HL-60/S4 (cell line): Measurements from ENCODE around the gene SPATA2L.
"Not testable (repeated sequence)": the region's sequence is repeated elsewhere in the genome, so short reads cannot be mapped to it uniquely, and the experiment has no call there.

Experiments used
- in situ Hi-C: fragments of 300-500 bp; cut with MboI; formaldehyde crosslinking; loops from 2 replicates; pipeline ENCODE4 v1.14.3; 2022; ENCODE audit warnings: low sequenced_read_pairs

Gene SPATA2L

GRCh38 chr16:89691986-89692569 is 9.4 kb downstream of the SPATA2L start:
- in situ Hi-C loops: no loop called here

DNA sequence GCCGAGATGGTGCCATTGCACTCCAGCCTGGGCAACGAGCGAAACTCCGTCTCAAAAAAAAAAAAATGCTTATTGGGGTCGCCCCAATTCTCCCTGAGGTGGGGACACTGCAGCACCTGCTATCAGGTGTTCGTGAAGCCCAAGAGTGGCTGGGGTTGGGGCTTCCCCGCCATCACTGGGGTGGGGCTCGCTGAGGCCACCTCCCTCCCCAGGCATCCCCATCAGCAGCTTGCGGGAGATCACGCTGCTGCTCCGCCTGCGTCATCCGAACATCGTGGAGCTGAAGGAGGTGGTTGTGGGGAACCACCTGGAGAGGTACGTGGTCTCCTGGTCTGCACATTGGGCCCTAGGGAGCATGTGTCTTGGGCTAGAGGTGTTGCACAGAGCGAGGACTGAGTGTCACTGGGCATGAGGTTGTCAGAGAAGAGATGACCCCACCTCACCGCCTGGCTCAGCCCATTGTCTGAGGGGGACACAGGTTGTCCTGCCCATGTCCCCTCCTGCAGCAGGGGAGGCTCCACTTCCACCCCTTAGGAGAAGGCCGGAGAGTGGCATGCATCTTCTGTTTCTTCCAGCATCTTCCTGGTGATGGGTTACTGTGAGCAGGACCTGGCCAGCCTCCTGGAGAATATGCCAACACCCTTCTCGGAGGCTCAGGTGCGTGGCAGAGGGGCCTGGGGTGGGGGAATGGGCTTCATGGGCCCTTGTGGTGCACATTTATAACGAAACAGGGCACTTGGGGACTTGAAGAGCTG is 10.1 kb downstream of the SPATA2L start:
- in situ Hi-C loops: no loop called here

DNA sequence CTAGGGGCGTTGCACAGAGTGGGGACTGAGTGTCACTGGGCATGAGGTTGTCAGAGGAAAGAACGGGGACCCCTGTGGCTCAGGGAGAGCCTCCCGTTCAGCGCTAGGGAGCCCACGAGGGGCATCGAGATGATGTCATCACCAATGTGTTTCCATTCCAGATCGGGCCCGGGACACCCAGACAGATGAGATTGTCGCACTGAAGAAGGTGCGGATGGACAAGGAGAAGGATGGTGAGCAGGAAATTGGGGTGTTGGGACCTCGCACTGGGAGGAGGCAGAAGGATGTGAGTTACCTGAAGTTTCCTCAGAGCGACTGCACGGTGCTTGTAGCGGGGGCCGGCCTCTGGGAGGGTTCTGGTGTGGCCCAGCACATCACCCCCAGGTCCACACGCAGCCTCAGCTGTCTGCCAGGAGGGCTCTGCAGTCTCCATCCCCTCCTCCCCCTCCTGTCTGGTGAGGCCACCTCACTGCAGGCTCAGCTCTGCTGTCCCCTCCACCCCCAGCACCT is 11.1 kb downstream of the SPATA2L start:
- in situ Hi-C loops: no loop called here

DNA sequence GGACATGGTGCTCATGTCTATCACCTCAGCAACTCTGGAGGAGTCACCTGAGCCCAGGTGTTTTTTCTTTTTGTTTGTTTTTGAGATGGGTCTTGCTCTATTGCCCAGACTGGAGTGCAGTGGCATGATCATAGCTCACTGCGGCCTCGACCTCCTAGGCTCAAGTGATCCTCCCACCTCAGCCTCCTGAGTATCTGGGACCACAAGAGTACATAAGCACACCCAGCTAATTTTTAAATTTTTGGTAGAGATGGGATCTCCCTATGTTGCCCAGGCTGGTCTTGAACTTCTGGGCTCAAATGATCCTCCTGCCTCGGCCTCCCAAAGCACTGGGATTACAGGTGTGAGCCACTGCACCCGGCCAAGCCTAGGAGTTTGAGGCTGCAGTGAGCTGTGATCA is 11.9 kb downstream of the SPATA2L start:
- in situ Hi-C loops: not testable (repeated sequence)

- in situ Hi-C loops: no loop called here
These were observed 12.4 kb downstream of the SPATA2L start for GRCh38 chr16:89689142-89689541.

- in situ Hi-C loops: no loop called here
These were observed 13.1 kb downstream of the SPATA2L start for GRCh38 chr16:89688395-89688794.

GRCh38 chr16:89687092-89687940 is 14.2 kb downstream of the SPATA2L start:
- in situ Hi-C loops: no loop called here

- in situ Hi-C loops: no loop called here
These were observed 14.9 kb downstream of the SPATA2L start, which contains the start of gene CDK10 for GRCh38 chr16:89686520-89687091. Gene CDK10 (plus strand): TSS chr16:89686689. CDS start chr16:89686711, 22 bp downstream.

GRCh38 chr16:89685916-89686315 is 15.6 kb downstream of the SPATA2L start:
- in situ Hi-C loops: no loop called here

GRCh38 chr16:89678258-89678657 is 23.2 kb downstream of the SPATA2L start:
- in situ Hi-C loops: no loop called here

DNA sequence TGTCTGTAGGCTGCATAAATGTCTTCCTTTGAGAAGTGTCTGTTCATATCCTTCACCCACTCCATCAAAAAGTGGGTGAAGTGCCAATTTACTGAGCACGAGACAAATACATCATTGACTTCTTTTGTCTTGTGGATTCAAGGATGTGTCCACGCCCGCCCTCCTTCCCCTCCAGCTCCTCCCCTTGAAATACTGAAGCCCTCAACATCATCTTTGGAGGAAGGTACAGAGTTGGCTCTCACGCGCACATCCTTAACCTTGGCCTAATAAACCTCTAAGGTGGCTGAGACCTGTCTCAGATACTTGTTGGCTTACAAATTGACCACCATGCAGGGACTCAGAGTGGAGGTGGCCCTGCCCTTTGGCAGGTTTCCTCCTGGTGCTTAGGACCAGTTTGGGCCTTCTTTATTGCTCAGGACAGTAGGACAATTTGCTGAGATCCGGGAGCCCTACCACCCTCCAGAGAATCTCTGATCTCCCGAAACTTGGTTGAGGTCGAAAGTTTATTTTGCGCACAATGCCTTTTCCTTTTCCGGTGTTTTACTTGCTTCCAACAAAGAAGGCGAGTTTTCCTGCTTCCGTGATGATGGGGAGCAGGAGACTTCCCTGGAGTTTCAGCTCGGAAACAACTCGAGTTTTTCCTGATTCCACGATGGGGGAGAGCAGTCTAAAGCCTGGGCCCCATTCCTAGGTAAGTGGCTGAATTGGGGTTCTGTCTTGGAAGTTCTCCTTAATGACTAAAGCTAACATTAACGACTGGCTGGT is 29.1 kb downstream of the SPATA2L start:
- in situ Hi-C loops: no loop called here

- in situ Hi-C loops: not testable (repeated sequence)
These were observed 29.9 kb downstream of the SPATA2L start for GRCh38 chr16:89671565-89671964.

DNA sequence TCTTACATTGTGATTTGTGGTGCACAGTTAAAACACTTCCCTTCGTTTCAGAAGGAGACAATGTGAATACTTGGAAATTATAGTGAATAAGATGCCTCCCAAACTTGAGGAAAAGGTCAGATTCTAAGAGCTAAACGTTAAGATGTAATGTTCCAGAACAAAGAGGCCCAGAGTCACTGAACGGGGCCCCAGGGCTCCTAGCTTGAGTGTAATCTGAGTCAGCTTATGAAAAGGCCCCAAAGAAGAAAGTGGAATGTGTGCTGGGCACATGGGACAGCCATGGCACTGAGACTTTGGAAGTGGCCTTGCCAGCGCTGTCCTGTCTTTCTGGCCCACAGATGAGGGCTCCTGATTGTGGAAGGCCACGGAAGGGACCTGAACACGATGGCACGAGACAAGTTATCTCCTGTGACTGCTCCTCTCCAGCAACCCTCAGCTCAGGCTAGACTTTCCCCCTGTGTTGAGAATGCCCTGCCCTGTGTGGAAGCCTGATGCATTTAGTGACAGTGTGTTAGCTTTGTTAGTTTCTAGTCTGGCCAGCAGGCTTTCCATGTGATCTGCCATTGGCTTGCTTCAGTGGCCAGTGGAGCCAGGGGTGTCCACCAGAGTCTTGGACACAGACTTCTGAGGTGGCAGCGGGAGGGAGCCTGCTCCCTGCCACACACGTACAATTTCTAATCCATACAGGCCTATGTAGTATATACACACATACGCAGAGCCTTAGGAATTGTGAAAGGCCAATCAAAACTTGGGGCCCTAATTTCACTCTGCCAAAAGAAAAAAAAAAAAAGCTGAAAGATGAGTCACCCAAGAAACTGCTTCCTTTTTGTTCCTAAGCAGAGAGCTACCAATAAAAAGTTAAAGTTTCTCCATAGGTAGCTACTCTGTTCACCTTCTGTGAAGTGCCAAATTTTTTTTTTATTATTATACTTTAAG is 30.7 kb downstream of the SPATA2L start:
- in situ Hi-C loops: no loop called here

GRCh38 chr16:89669755-89670154 is 31.8 kb downstream of the SPATA2L start:
- in situ Hi-C loops: no loop called here

GRCh38 chr16:89668790-89669158 is 32.7 kb downstream of the SPATA2L start:
- in situ Hi-C loops: no loop called here

DNA sequence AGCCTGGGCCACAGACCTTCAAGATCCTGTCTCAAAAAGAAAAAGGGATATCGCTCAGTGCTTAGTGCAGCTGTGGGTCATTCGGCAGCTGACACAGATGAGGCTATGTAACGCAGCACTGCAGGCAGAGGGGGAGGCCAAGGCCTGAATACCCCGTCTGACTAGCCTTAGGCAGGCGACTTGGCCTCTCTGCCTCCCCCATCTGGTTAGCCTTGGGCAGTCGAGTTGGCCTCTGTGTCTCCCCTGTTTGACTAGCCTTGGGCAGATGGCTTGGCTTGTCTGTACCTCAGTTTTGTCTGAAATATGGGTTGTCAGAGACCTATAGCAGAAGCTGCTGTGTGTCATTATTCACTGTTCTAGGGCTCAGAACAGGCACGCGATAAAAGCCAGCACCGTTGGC is 33.9 kb downstream of the SPATA2L start:
- in situ Hi-C loops: no loop called here

DNA sequence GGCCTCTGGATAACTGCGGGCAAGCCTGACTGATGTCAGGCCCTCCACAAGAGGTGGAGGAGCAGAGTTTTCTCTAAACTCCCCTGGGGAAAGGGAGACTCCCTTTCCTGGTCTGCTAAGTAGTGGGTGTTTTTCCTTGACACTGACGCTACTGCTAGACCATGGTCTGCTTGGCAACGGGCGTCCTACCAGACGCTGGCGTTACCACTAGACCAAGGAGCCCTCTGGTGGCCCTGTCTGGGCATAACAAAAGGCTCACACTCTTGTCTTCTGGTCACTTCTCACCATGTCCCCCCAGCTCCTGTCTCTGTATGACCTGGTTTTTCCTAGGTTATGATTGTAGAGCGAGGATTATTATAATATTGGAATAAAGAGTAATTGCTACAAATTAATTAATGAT is 34.5 kb downstream of the SPATA2L start:
- in situ Hi-C loops: not testable (repeated sequence)

GRCh38 chr16:89664238-89664637 is 37.3 kb downstream of the SPATA2L start:
- in situ Hi-C loops: not testable (repeated sequence)

DNA sequence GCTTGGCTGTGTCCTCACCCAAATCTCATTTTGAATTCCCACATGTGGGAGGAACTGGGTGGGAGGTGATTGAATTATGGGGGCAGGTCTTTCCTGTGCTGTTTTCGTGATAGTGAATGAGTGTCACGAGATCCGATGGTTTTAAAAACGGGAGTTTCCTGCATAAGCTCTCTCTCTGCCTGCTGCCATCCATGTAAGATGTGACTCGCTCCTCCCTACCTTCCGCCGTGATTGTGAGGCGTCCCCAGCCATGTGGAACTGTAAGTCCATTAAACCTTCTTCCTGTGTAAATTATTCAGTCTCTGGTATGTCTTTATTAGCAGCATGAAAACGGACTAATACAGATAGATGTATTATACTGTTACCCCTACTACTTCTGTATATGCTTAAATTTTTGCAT is 40.3 kb downstream of the SPATA2L start:
- in situ Hi-C loops: no loop called here
